Prostate gland (tissue), 2 donors: ENCODE measurements around the gene FRMD4A. TPM values are rescaled to one million over a fixed set of nuclear protein-coding genes. Genes with fewer than 3 reads are reported as not detected.

Experiments used
- DNase-seq: peaks from one replicate; pipeline ENCODE4 v3.0.0-alpha.2; 2019; ENCODE audit warnings: low spot score
- H3K27ac ChIP-seq, 2 donors: fragments of 200-600 bp; sonication (generic); 2 replicates each; pipeline ENCODE4 v1.5.1; 2017 to 2019
- H3K27me3 ChIP-seq: fragments of 200-600 bp; sonication (generic); replicated peaks from 2 replicates; pipeline ENCODE4 v1.5.1; 2019; ENCODE audit not compliant: insufficient read depth
- H3K36me3 ChIP-seq, 2 donors: fragments of 200-600 bp; sonication (generic); 1 replicate in 1 of 2; 2 replicates in 1 of 2; pipeline versions ENCODE4 v1.5.1 to v1.8.1; 2017 to 2019
- H3K4me1 ChIP-seq: fragments of 200-600 bp; sonication (generic); replicated peaks from 2 replicates; pipeline ENCODE4 v1.5.1; 2019
- H3K4me3 ChIP-seq, 2 donors: fragments of 200-600 bp; sonication (generic); 2 replicates each; pipeline ENCODE4 v1.5.1; 2017 to 2019
- H3K9me3 ChIP-seq: fragments of 200-600 bp; sonication (generic); 2 replicates; pipeline ENCODE4 v1.5.1; 2017
- CTCF ChIP-seq, 4 experiments: fragments of 200-600 bp in 2 of 4; fragments of 450-650 bp in 2 of 4; sonication (generic) in 2 of 4; IDR thresholded peaks; 1 replicate in 3 of 4; 2 replicates in 1 of 4; pipeline ENCODE4 v1.5.1; 2016 to 2019; ENCODE audit warnings: antibody characterized with exemption in 4 of 4, mild to moderate bottlenecking in 2 of 4, moderate library complexity in 2 of 4
- POLR2A ChIP-seq: fragments of 450-650 bp; IDR thresholded peaks from one replicate; pipeline ENCODE4 v1.6.1; 2016; ENCODE audit warnings: antibody characterized with exemption, mild to moderate bottlenecking
- POLR2AphosphoS5 ChIP-seq: sonication (generic); formaldehyde crosslinking; IDR thresholded peaks from one replicate; pipeline ENCODE4 v1.6.1; 2017; ENCODE audit warnings: antibody characterized with exemption
- WGBS: methylation state at CpG from one replicate; pipeline ENCODE4 v1.1.5; 2018; 5-methylcytosine and 5-hydroxymethylcytosine counted together
- intact Hi-C: fragments of 100-400 bp; cut with DNase I; formaldehyde crosslinking; loops from one replicate; pipeline ENCODE4 v1.14.2; 2022
- total RNA-seq, 2 donors: library from RNA; depleted of rRNA; stranded (reverse); fragments of >200 nt; gene quantifications; one replicate each; pipeline ENCODE4 v1.1.0, GENCODE V29; 2016

Gene FRMD4A
- total RNA-seq, 2 donors from 2014 or later = 38.0 to 53.2 TPM

GRCh38 chr10:13911821-13912520 is 418.8 kb downstream of the FRMD4A start:
- no peak overlapping the region for H3K27ac ChIP-seq
- WGBS = 88% methylated on average over 2 of the region's 2 CpGs
- H3K4me3 ChIP-seq = no peak overlapping the region
- intact Hi-C loops = no loop called here
- H3K36me3 ChIP-seq = no peaks in the 10 kb centered on the region
- H3K9me3 ChIP-seq = no peaks in the 10 kb centered on the region
- no peak for DNase-seq
- no peak for TF ChIP-seq POLR2A
- TF ChIP-seq POLR2AphosphoS5 = no peak
- no peak for TF ChIP-seq CTCF (IDR thresholded peaks at IDR 0.05)
- H3K4me1 ChIP-seq = no peaks in the 10 kb centered on the region
- H3K27me3 ChIP-seq = no peaks in the 10 kb centered on the region

- H3K36me3 ChIP-seq = no peaks in the 10 kb centered on the region
- no peak overlapping the region for H3K27ac ChIP-seq
- TF ChIP-seq POLR2A = no peak
- TF ChIP-seq POLR2AphosphoS5 = no peak
- H3K4me1 ChIP-seq = no peaks in the 10 kb centered on the region
- no peak overlapping the region for H3K4me3 ChIP-seq
- no peak for DNase-seq
- no peaks in the 10 kb centered on the region for H3K27me3 ChIP-seq
- H3K9me3 ChIP-seq = no peaks in the 10 kb centered on the region
- intact Hi-C loops = no loop called here
- 72% methylated on average over 5 of the region's 5 CpGs for WGBS
Measured at GRCh38 chr10:13909516-13910258, 421.0 kb downstream of the FRMD4A start.

GRCh38 chr10:13908475-13908874 is 422.2 kb downstream of the FRMD4A start:
- Histone ChIP-seq H3K9me3 (no peaks in the 10 kb centered on the region), H3K4me1 (no peaks in the 10 kb centered on the region), H3K36me3 (no peaks in the 10 kb centered on the region), H3K4me3 (no peak overlapping the region), H3K27me3 (no peaks in the 10 kb centered on the region), H3K27ac (no peak overlapping the region)
- intact Hi-C loops = no loop called here
- no peak for DNase-seq
- WGBS = 88% methylated on average over 4 of the region's 4 CpGs
- TF ChIP-seq POLR2AphosphoS5 (no peak), POLR2A (no peak), CTCF (IDR thresholded peaks at IDR 0.05) (no peak)

- WGBS = 64% methylated on average over 6 of the region's 6 CpGs
- intact Hi-C loops = no loop called here
Measured at GRCh38 chr10:13907570-13907969, 423.2 kb downstream of the FRMD4A start.

GRCh38 chr10:13905281-13905680 is 425.4 kb downstream of the FRMD4A start:
- 95% methylated on average over 1 of the region's 1 CpG for WGBS
- Histone ChIP-seq H3K9me3 (no peaks in the 10 kb centered on the region), H3K36me3 (no peaks in the 10 kb centered on the region), H3K4me1 (no peaks in the 10 kb centered on the region), H3K27ac (no peak overlapping the region), H3K27me3 (no peaks in the 10 kb centered on the region), H3K4me3 (no peak overlapping the region)
- no peak for DNase-seq
- TF ChIP-seq POLR2AphosphoS5 = no peak
- TF ChIP-seq POLR2A = no peak
- no peak for TF ChIP-seq CTCF (IDR thresholded peaks at IDR 0.05)
- intact Hi-C loops = no loop called here

More at GRCh38 chr10:13907570-13907969, 423.2 kb downstream of the FRMD4A start:
- no peaks in the 10 kb centered on the region for H3K27me3 ChIP-seq
- H3K4me3 ChIP-seq = no peak overlapping the region
- no peaks in the 10 kb centered on the region for H3K9me3 ChIP-seq
- H3K27ac ChIP-seq = no peak overlapping the region
- TF ChIP-seq POLR2A = no peak
- no peak for DNase-seq
- H3K36me3 ChIP-seq = no peaks in the 10 kb centered on the region
- no peaks in the 10 kb centered on the region for H3K4me1 ChIP-seq
